HepG2 (cell line): ENCODE data around the gene PRELP.

Experiments used
- CTCF ChIP-seq: sonication (generic); formaldehyde crosslinking; IDR thresholded peaks from 2 replicates; pipeline ENCODE4 v1.5.0; 2020; ENCODE audit warnings: mild to moderate bottlenecking, missing genetic modification reagents, moderate library complexity
- E2F1 ChIP-seq: sonication (generic); formaldehyde crosslinking; IDR thresholded peaks from 2 replicates; pipeline ENCODE4 v1.5.0; 2020; ENCODE audit warnings: missing genetic modification reagents
- GMEB1 ChIP-seq: sonication (generic); formaldehyde crosslinking; IDR thresholded peaks from 2 replicates; pipeline ENCODE4 v1.5.1; 2020; ENCODE audit warnings: missing genetic modification reagents, mild to moderate bottlenecking, borderline replicate concordance
- MXI1 ChIP-seq: IDR thresholded peaks from 3 replicates; pipeline ENCODE4 v1.6.1; 2012; ENCODE audit warnings: low read depth, low read length, inconsistent platforms, borderline replicate concordance
- SRSF9 ChIP-seq: fragments of 200-400 bp; formaldehyde crosslinking; IDR thresholded peaks from 2 replicates; pipeline ENCODE4 v1.6.1; 2018; ENCODE audit warnings: borderline replicate concordance, mild to moderate bottlenecking, low read depth, low read length; ENCODE audit not compliant: insufficient read depth, poor library complexity, severe bottlenecking
- ZNF558 ChIP-seq: sonication (generic); formaldehyde crosslinking; IDR thresholded peaks from 2 replicates; pipeline ENCODE4 v1.9.0; 2022; ENCODE audit warnings: mild to moderate bottlenecking, missing genetic modification reagents, borderline replicate concordance

GRCh38 chr1:203453616-203454015 is 22.0 kb upstream of the PRELP start:
- TF ChIP-seq CTCF (no peak), ZNF558 (CRISPR knock-in tag) (no peak), E2F1 (no peak), GMEB1 (CRISPR knock-in tag) (no peak), SRSF9 (no peak), MXI1 (no peak)
